HG03095 (cell line): ENCODE data around the gene ADPRS.

Experiments used
- ATAC-seq: cut with Tn5 transposase; IDR thresholded peaks from one replicate; pipeline ENCODE4 v1.9.1; 2021; ENCODE audit warnings: moderate library complexity; ENCODE audit not compliant: unreplicated experiment

Gene ADPRS

GRCh38 chr1:36107394-36107793 lies 18.7 kb downstream of the ADPRS start:
- ATAC-seq, result no peak

- no peak for ATAC-seq
Observed at GRCh38 chr1:36108314-36108713, 19.6 kb downstream of the ADPRS start.

GRCh38 chr1:36109041-36109679 lies 20.5 kb downstream of the ADPRS start:
- ATAC-seq, result no peak

- no peak for ATAC-seq
Observed at GRCh38 chr1:36111151-36111550, 22.5 kb downstream of the ADPRS start.

- no peak for ATAC-seq
Observed at GRCh38 chr1:36112823-36113222, 24.1 kb downstream of the ADPRS start.

- no peak for ATAC-seq
Observed at GRCh38 chr1:36114371-36114770, 25.7 kb downstream of the ADPRS start.

- no peak for ATAC-seq
Observed at GRCh38 chr1:36115200-36115669, 26.5 kb downstream of the ADPRS start.

- no peak for ATAC-seq
Observed at GRCh38 chr1:36115931-36116330, 27.2 kb downstream of the ADPRS start.

- ATAC-seq, result no peak
Observed at GRCh38 chr1:36116901-36117300, 28.2 kb downstream of the ADPRS start.

- ATAC-seq, result no peak
Observed at GRCh38 chr1:36118447-36119204, 29.9 kb downstream of the ADPRS start.

- no peak for ATAC-seq
Observed at GRCh38 chr1:36119456-36119855, 30.8 kb downstream of the ADPRS start.

GRCh38 chr1:36122062-36123030 lies 33.7 kb downstream of the ADPRS start:
- ATAC-seq, result no peak

- no peak for ATAC-seq
Observed at GRCh38 chr1:36123356-36123755, 34.7 kb downstream of the ADPRS start.

GRCh38 chr1:36124404-36125128 lies 35.9 kb downstream of the ADPRS start:
- no peak for ATAC-seq

- ATAC-seq, result no peak
Observed at GRCh38 chr1:36125129-36125991, 36.7 kb downstream of the ADPRS start, which contains the start of gene COL8A2. COL8A2 (minus strand) TSS chr1:36125222; CDS start chr1:36100242, 24,980 bp downstream.

GRCh38 chr1:36126005-36126716 lies 37.5 kb downstream of the ADPRS start:
- ATAC-seq, result no peak

GRCh38 chr1:36126797-36127500 lies 38.3 kb downstream of the ADPRS start:
- no peak for ATAC-seq
